ENCODE results near the gene COA3.

The COA3 gene

DNA sequence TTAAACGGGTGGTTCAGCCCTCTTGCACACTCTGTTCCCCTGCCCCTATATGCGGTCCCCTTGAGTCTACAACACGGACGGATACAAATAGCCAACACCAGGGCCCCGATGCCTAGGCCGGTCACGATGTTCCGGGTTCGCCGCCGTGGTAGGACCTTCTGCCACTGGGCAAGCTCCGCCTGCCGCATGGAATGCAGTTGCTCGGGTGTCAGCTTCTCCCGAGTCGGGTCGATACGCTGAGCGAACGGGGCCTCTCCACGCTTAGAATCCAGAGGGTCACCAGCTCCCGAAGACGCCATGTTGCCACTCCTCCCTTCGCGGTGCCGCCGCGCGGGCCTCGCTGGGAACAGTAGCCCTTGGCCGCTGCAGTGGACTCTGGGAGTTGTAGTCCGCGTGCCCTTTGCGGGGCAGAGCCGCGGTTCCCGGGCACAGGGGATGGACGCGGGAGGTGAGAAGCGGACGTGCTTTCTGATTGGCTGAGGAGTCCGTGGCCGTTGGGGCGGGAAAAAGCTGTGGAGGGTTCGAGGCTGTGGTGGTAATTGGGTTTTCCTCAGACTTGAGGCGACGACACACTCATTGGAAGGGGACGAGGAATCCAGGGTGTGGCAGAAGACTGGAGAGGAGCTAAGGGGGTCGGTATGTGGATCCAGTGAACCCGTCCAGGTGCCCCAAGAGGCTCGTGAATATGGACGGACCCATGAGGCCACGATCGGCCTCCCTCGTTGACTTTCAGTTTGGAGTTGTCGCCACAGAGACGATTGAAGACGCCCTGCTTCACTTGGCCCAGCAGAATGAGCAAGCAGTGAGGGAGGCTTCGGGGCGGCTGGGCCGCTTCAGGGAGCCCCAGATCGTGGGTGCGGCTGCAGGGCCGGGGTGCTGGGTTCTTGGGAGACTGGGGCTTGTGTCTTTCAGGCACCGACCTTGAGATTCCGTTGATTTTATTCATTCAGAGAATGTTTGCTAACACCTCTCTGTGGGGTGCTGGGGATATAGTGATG is at the start of gene COA3, which contains the start of gene CNTD1:
Gene COA3 (minus strand): TSS at position 322 of the 998 bp plus-strand sequence. CDS start 23 bp downstream, at position 299.
Gene CNTD1 (plus strand): TSS at position 479 of the 998 bp plus-strand sequence. CDS start 207 bp downstream, at position 686.
- peak; percentile 91 for DNase-seq

- DNase-seq: no peak
These were observed 49.6 kb upstream of the COA3 start for GRCh38 chr17:42848093-42848492.

- DNase-seq: no peak
These were observed 48.2 kb upstream of the COA3 start for GRCh38 chr17:42846594-42847280.

DNA sequence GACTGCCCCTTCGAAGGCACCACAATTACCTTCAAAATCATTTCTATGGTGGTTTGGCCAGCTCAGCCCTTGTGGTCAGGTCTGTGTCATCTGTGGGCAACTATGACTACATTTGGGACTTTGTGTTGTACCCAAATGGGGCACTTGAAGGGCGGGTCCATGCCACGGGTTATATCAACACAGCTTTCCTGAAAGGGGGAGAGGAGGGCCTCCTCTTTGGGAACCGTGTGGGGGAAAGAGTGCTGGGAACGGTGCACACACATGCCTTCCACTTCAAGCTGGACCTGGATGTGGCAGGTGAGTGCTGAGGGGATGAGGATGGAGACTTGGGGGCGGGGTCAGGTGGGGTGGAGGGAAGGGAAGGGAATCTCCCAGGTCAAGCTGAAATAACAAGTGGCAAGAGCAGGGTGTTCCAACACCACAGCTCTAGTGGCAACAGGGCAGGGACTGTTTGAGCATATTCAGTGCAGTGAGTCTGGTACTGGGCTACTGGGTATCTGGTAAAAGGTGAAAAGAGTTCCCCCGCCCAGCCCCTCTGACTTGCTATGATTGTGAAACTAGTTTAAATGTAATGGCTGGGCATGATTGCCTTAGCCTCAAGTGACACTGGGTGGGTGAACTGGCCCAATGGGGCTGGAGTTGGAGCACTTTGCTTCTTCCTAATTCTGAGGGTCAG is 47.6 kb upstream of the COA3 start:
- peak; percentile 64 for DNase-seq

DNA sequence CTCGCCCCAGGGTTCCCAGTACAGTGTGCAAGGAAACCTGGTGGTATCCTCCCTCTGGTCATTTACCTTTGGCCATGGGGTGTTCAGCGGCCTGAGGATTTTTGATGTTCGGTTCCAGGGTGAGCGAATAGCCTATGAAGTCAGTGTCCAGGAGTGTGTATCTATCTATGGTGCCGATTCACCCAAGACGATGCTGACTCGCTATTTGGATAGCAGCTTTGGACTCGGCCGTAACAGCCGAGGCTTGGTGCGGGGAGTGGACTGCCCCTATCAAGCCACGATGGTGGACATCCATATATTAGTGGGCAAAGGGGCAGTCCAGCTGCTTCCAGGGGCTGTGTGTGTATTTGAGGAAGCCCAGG is 47.0 kb upstream of the COA3 start:
- no peak for DNase-seq

GRCh38 chr17:42844761-42845555 is 46.5 kb upstream of the COA3 start:
- no peak for DNase-seq

DNA sequence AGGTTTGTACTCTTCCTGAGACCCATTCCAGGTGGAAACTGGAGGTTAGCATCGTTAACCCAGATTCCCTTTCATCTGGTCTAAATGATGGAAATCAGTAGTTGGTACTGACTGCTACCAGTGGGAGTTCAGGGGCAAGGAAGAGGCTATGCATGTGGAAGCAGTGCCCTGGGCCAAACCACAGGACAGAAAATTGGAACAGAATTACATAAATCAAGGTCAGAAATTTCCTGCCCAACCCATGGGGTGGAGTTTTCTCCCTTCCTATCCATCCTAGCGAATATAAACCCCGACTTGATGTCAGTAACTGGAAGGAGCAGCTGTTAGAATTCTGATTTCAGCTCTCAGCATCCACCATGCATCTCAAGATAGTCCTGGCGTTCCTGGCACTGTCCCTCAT is 45.8 kb upstream of the COA3 start, which contains the start of gene AOC2:
Gene AOC2 (plus strand): TSS at position 310 of the 400 bp plus-strand sequence. CDS start 47 bp downstream, at position 357.
- no peak for DNase-seq

DNA sequence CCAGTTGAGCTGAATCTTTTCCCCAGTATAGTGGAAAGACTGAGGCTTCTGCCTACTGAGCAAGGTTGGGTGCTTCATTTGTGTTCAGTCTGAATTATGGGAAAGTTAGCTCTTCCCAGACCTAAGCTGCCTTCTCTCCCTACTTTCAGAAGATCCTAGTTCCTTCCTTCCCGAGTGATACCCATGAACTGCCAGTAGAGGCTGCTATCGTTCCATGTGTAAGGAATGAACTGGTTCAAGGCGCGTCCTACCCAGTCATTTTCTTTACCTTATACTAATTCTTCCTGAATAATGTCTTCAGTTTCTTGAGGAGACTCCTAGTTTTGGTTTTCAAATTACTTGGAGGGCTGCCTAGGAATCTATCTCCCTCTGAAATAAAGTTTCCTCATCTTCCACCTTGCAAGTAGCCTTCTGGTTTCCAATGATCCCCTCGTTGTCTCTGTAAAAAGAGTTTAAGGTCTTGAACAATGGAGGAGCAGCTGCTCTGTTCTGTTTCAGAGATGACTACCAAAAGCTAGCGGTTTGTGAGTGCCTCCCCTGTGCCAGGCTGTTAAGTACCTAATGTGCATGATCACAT is 44.9 kb upstream of the COA3 start:
- no peak for DNase-seq

- DNase-seq: no peak
These were observed 43.6 kb upstream of the COA3 start for GRCh38 chr17:42841975-42842685.

- DNase-seq: no peak
These were observed 37.2 kb upstream of the COA3 start for GRCh38 chr17:42835732-42836131.

GRCh38 chr17:42833767-42834422 is 35.4 kb upstream of the COA3 start:
- no peak for DNase-seq

DNA sequence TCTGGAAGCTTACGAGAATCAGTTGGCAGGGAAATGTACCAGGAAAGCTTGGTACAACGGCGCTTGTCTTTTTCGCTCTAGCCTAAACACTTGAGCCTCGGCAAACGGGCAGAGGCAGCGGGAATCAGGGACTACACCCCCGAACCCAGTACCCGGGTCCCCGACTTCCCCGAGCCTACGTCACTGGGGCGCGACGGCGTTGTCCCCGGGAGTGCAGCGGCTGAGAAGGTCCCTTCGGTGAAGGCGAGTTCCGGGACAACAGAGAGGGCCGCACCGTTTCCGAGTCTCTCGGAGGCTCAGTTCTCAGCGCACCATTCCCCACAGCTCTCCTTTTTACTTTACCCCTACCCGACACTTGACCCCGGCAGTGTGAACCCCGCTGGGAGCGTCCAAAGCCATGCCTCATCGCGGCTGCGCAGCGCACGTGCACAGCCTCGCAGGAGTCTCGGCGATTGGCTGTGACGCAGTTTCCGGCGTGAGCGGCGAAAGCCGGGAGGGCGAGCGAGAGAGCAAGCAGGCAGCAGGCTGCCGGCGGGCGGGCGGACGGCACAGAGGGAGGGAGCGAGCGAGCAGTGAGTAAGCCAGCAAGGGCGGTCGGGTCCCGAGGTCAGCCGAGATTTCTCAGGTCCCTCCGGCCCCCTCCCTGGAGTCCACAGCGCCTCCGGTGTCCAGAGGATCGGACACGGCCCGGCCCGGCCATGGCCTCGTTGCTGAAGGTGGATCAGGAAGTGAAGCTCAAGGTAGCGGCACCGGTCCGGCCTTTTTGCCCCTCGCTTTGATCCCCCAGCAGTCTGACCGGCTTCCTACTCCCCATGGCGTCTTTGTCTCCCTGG is 34.6 kb upstream of the COA3 start, which contains the start of gene PSME3:
Gene PSME3 (plus strand): TSS at position 464 of the 833 bp plus-strand sequence. CDS start 235 bp downstream, at position 699.
- peak; percentile 92 for DNase-seq

DNA sequence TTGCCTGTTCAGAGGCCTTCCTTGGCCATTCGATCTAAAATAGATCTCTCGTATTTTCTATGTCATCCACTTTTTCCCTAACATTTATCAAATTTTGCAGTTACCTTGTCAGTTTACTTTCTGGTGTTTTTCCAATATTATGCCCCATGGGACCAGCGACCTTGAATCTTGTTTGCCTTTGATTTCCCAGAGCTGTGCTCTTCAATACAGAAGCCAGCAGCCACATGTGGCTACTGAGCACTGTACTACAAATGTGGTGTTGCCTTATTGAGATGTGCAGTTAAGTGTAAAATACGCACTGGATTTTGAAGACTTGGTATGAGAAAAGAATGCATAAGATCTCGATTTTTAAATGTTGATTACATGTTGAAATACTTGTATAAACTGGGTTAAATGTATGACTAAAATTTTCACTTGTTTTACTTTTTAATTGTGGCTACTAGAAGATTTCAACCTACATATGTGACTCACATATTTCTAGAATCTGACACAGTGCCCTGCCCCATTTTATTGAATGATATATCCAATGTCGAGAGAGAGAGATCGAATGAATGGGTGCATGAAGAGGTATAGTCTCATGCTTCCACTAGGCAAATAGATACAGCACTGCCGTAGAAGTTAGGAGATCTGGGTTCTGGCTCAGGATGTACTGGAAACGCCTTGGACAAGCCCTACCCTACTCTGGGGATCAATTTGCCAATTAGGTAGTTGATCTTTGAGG is 33.9 kb upstream of the COA3 start:
- DNase-seq: no peak

GRCh38 chr17:42830971-42831370 is 32.5 kb upstream of the COA3 start:
- DNase-seq: no peak

DNA sequence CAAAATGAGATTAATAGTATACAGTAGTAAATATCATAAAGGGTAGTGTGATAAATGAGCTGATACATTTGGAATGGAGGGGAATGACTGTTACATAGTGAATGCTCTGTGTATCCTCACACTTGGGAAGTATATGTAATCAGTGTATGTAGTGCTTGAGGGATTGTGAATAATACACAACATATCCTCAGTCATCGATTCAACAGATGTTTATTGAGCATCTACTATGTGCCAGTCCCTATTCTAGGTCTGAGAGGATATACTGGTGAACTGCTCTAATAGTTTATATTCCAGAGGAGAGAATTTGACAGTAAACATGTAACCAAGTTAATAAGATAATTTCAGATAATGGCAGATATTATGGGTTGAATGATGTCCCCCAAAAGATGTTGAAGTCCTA is 29.0 kb upstream of the COA3 start:
- DNase-seq: no peak

DNA sequence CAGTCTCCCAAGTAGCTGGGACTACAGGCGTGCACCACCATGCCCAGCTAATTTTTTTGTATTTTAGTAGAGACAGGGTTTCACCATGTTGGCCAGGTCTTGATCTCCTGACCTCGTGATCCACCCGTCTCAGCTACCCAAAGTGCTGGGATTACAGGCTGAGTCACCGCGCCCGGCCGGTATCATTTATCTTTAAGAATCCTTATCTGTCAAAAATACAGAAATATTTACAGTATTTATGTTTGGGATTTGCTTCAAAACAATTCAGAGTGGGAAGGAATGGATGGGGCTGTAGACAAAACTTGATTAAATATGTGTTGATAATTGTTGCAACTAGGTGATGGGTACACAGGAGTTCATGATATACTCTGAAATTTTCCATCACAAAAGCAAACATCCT is 22.7 kb upstream of the COA3 start:
- DNase-seq: no peak

GRCh38 chr17:42819939-42820535 is 21.5 kb upstream of the COA3 start:
- no peak for DNase-seq

- no peak for DNase-seq
These were observed 19.9 kb upstream of the COA3 start for GRCh38 chr17:42818379-42818778.

All from left hindlimb (tissue), 1 donor.